Mesothelial cell of epicardium (in vitro differentiated cells): ENCODE measurements around the gene SLC22A2. TPM values are rescaled to one million over a fixed set of nuclear protein-coding genes. Genes with fewer than 3 reads are reported as not detected.

Experiments used
- DNase-seq, 2 experiments: peaks; one replicate each; pipeline ENCODE4 v3.0.0; 2021; ENCODE audit warnings: low spot score in 2 of 2; ENCODE audit not compliant: unreplicated experiment in 2 of 2
- H3K27ac Mint-ChIP-seq: 2 replicates; pipeline ENCODE4 v1.8.0; 2021; ENCODE audit warnings: mixed read lengths
- H3K27me3 Mint-ChIP-seq: 2 replicates; pipeline ENCODE4 v1.8.0; 2021; ENCODE audit warnings: low read depth, mixed read lengths
- H3K36me3 Mint-ChIP-seq: 2 replicates; pipeline ENCODE4 v1.8.0; 2021; ENCODE audit warnings: mixed read lengths
- H3K4me1 Mint-ChIP-seq: 2 replicates; pipeline ENCODE4 v1.8.0; 2021; ENCODE audit warnings: mixed read lengths
- H3K4me3 Mint-ChIP-seq: 2 replicates; pipeline ENCODE4 v1.8.0; 2021; ENCODE audit warnings: mild to moderate bottlenecking, moderate library complexity, mixed read lengths
- H3K9me3 Mint-ChIP-seq: 2 replicates; pipeline ENCODE4 v1.8.0; 2021; ENCODE audit warnings: mixed read lengths
- CTCF ChIP-seq: fragments of 200-600 bp; sonication (generic); IDR thresholded peaks from one replicate; pipeline ENCODE4 v1.5.0; 2021; ENCODE audit warnings: antibody characterized with exemption; ENCODE audit not compliant: unreplicated experiment
- total RNA-seq: library from RNA; stranded (reverse); gene quantifications from 3 replicates; pipeline ENCODE4 v1.2.1, GENCODE V29; 2021

SLC22A2 gene
- total RNA-seq, 1 donor from 2014 or later, result 0.07 TPM

GRCh38 chr6:160249671-160250070 lies 8.9 kb downstream of the SLC22A2 start:
- H3K4me3 Mint-ChIP-seq, result no peak overlapping the region
- no peaks in the 10 kb centered on the region for H3K9me3 Mint-ChIP-seq
- H3K27ac Mint-ChIP-seq, result no peak overlapping the region
- H3K4me1 Mint-ChIP-seq, result peaks cover 25% of the 10 kb centered on the region
- DNase-seq, result no peak
- no peaks in the 10 kb centered on the region for H3K36me3 Mint-ChIP-seq
- no peak for TF ChIP-seq CTCF
- peaks cover 6% of the 10 kb centered on the region for H3K27me3 Mint-ChIP-seq

- Mint-ChIP-seq H3K27me3 (peaks cover 6% of the 10 kb centered on the region), H3K36me3 (no peaks in the 10 kb centered on the region), H3K9me3 (no peaks in the 10 kb centered on the region), H3K4me1 (peaks cover 21% of the 10 kb centered on the region), H3K4me3 (no peak overlapping the region), H3K27ac (no peak overlapping the region)
- DNase-seq, result no peak
- no peak for TF ChIP-seq CTCF
Observed at GRCh38 chr6:160248538-160248937, 10.1 kb downstream of the SLC22A2 start.

GRCh38 chr6:160247457-160247883 lies 11.2 kb downstream of the SLC22A2 start:
- no peak for TF ChIP-seq CTCF
- Mint-ChIP-seq H3K9me3 (no peaks in the 10 kb centered on the region), H3K4me1 (peaks cover 21% of the 10 kb centered on the region), H3K27me3 (peaks cover 6% of the 10 kb centered on the region), H3K27ac (no peak overlapping the region), H3K4me3 (no peak overlapping the region), H3K36me3 (no peaks in the 10 kb centered on the region)
- no peak for DNase-seq

GRCh38 chr6:160240691-160241084 lies 17.9 kb downstream of the SLC22A2 start:
- H3K9me3 Mint-ChIP-seq, result peaks cover 31% of the 10 kb centered on the region
- H3K27me3 Mint-ChIP-seq, result no peaks in the 10 kb centered on the region
- H3K4me1 Mint-ChIP-seq, result no peaks in the 10 kb centered on the region
- no peak for TF ChIP-seq CTCF
- H3K4me3 Mint-ChIP-seq, result no peak overlapping the region
- no peak for DNase-seq
- H3K36me3 Mint-ChIP-seq, result no peaks in the 10 kb centered on the region
- no peak overlapping the region for H3K27ac Mint-ChIP-seq

- no peak for DNase-seq
- Mint-ChIP-seq H3K27me3 (no peaks in the 10 kb centered on the region), H3K27ac (no peak overlapping the region), H3K4me3 (no peak overlapping the region), H3K4me1 (no peaks in the 10 kb centered on the region), H3K36me3 (no peaks in the 10 kb centered on the region), H3K9me3 (peaks cover 32% of the 10 kb centered on the region)
- no peak for TF ChIP-seq CTCF
Observed at GRCh38 chr6:160239929-160240690, 18.5 kb downstream of the SLC22A2 start.
